AG10803 (cell line): ENCODE data around the gene MYO3B.

Experiments
- DNase-seq: peaks from one replicate; pipeline ENCODE4 v3.0.0; 2010; ENCODE audit warnings: low read depth
- H3K4me3 ChIP-seq: 2 replicates; pipeline ENCODE4 v1.5.1; 2011; ENCODE audit warnings: mild to moderate bottlenecking, low read length, control low read depth
- CTCF ChIP-seq: conservative IDR thresholded peaks from 2 replicates; pipeline ENCODE4 v1.5.1; 2011; ENCODE audit warnings: mild to moderate bottlenecking, low read length, control low read depth, inconsistent platforms

Gene MYO3B

GRCh38 chr2:170249761-170250160 is 71.8 kb downstream of the MYO3B start:
- no peak for TF ChIP-seq CTCF
- no peak overlapping the region for H3K4me3 ChIP-seq
- DNase-seq: no peak

- no peak for TF ChIP-seq CTCF
- DNase-seq: no peak
- H3K4me3 ChIP-seq: no peak overlapping the region
Measured at GRCh38 chr2:170250584-170250983, 72.6 kb downstream of the MYO3B start.

- DNase-seq: no peak
- TF ChIP-seq CTCF: no peak
- no peak overlapping the region for H3K4me3 ChIP-seq
Measured at GRCh38 chr2:170252414-170252813, 74.5 kb downstream of the MYO3B start.

GRCh38 chr2:170253721-170254230 is 75.8 kb downstream of the MYO3B start:
- DNase-seq: no peak
- no peak overlapping the region for H3K4me3 ChIP-seq
- TF ChIP-seq CTCF: no peak

GRCh38 chr2:170254293-170254732 is 76.4 kb downstream of the MYO3B start:
- DNase-seq: no peak
- H3K4me3 ChIP-seq: no peak overlapping the region
- TF ChIP-seq CTCF: no peak

GRCh38 chr2:170255137-170255536 is 77.2 kb downstream of the MYO3B start:
- DNase-seq: no peak
- no peak overlapping the region for H3K4me3 ChIP-seq
- no peak for TF ChIP-seq CTCF

GRCh38 chr2:170255971-170256370 is 78.0 kb downstream of the MYO3B start:
- no peak overlapping the region for H3K4me3 ChIP-seq
- DNase-seq: peak; percentile 70
- no peak for TF ChIP-seq CTCF
